ENCODE measurements around the gene RSRC1. TPM values are rescaled to one million over a fixed set of nuclear protein-coding genes. Genes with fewer than 3 reads are reported as not detected.

RSRC1 gene
- total and polyA plus RNA-seq, 2 of the 13 experiments (the other 11 are each of a cell fraction or from before 2014, with no cell fraction given): 4.9 to 63.0 TPM

- no TSS peak for BruUV-seq (replicated peaks)
- Histone ChIP-seq H3K4me1 (ENCODE audit: insufficient read depth, low read length) (no peaks in the 10 kb centered on the region), H4K20me1 (ENCODE audit: insufficient read depth, low read length) (no peaks in the 10 kb centered on the region; the same call in 1 of the 2 replicates), H3K9me3 (ENCODE audit: low read length) (peaks cover 4% of the 10 kb centered on the region; the same call in 1 of the 2 replicates), H3K79me2 (ENCODE audit: insufficient read depth, low read length) (no peaks in the 10 kb centered on the region), H2AFZ (ENCODE audit: low read length) (no peak overlapping the region), H3K4me3 (replicated peaks in 1 of 3; ENCODE audit: insufficient read depth in 1 of 3, low read depth in 2 of 3, low read length in 3 of 3) (no peak overlapping the region), H3K27ac (ENCODE audit: extremely low read length, insufficient read depth, low read length) (no peak overlapping the region), H3K4me2 (ENCODE audit: low read depth, low read length) (no peak overlapping the region), H3K9ac (ENCODE audit: insufficient read depth, low read depth, low read length) (no peak overlapping the region), H3K27me3 (ENCODE audit: control insufficient read depth in 1 of 2, insufficient read depth in 2 of 2, low read length in 2 of 2) (no peaks in the 10 kb centered on the region), H3K36me3 (replicated peaks in 1 of 2; ENCODE audit: control insufficient read depth in 1 of 2, insufficient read depth in 2 of 2, low read length in 2 of 2) (no peaks in the 10 kb centered on the region)
- CTCF ChIA-PET (ENCODE audit: low intra/inter-chr PET ratio, low total read pairs): no interaction called here
- FAIRE-seq (no peak), DNase-seq (ENCODE audit: low spot score) (no peak), ATAC-seq (no peak)
- in situ Hi-C loops (cut with HindIII; ENCODE audit: extremely low pct_ligation_motif_present, low pct_unique_long_range_greater_than_20kb) (no loop called here), intact Hi-C loops (cut with micrococcal nuclease; ENCODE audit: unreplicated experiment) (no loop called here)
- WGBS (ENCODE audit: low lambda C conversion rate): 94% methylated on average over 2 of the region's 2 CpGs
- POLR2A ChIA-PET: no interaction called here
- TF ChIP-seq ZNF503 (CRISPR knock-in tag; IDR thresholded peaks at IDR 0.05) (no peak), ZFY (CRISPR knock-in tag; IDR thresholded peaks at IDR 0.05) (no peak), HOXA9 (CRISPR knock-in tag; IDR thresholded peaks at IDR 0.05; ENCODE audit: borderline replicate concordance) (no peak), ZBTB7B (CRISPR knock-in tag; IDR thresholded peaks at IDR 0.05) (no peak), ZFP36 (IDR thresholded peaks at IDR 0.05; ENCODE audit: borderline replicate concordance, low read depth, low read length, partially characterized antibody) (no peak), ZSCAN5A (CRISPR knock-in tag; IDR thresholded peaks at IDR 0.05; ENCODE audit: borderline replicate concordance) (no peak), ZNF142 (CRISPR knock-in tag; IDR thresholded peaks at IDR 0.05) (no peak)
These were observed 285.5 kb downstream of the RSRC1 start for GRCh38 chr3:158395421-158395820.

All from HepG2 (cell line).